GM21526 (cell line): Measurements from ENCODE around the gene RPS26.
"Not testable (repeated sequence)": the region's sequence is repeated elsewhere in the genome, so short reads cannot be mapped to it uniquely, and the experiment has no call there.

Experiments used
- ATAC-seq: cut with Tn5 transposase; IDR thresholded peaks from one replicate; pipeline ENCODE4 v1.9.1; 2021; ENCODE audit warnings: moderate library complexity; ENCODE audit not compliant: unreplicated experiment, low FRiP score

RPS26 gene

GRCh38 chr12:56074396-56074795, 32.7 kb downstream of the RPS26 start:
- no peak for ATAC-seq

- ATAC-seq, result not testable (repeated sequence)
These were observed 36.2 kb downstream of the RPS26 start for GRCh38 chr12:56077966-56078365.

GRCh38 chr12:56078427-56078826, 36.7 kb downstream of the RPS26 start:
- ATAC-seq, result no peak

GRCh38 chr12:56078931-56079722, 37.4 kb downstream of the RPS26 start:
- ATAC-seq, result no peak

GRCh38 chr12:56079723-56080555, 38.2 kb downstream of the RPS26 start, which contains the start of gene ERBB3:
Gene ERBB3 (plus strand): TSS chr12:56080165. CDS start chr12:56080301, 136 bp downstream.
- ATAC-seq, result no peak

GRCh38 chr12:56080556-56081138, 38.9 kb downstream of the RPS26 start:
- no peak for ATAC-seq

- ATAC-seq, result no peak
These were observed 40.0 kb downstream of the RPS26 start for GRCh38 chr12:56081393-56082347.

GRCh38 chr12:56082382-56082781, 40.7 kb downstream of the RPS26 start:
- no peak for ATAC-seq

- no peak for ATAC-seq
These were observed 41.2 kb downstream of the RPS26 start for GRCh38 chr12:56082967-56083366.

GRCh38 chr12:56084958-56085543, 43.3 kb downstream of the RPS26 start:
- ATAC-seq, result no peak

- ATAC-seq, result no peak
These were observed 44.4 kb downstream of the RPS26 start for GRCh38 chr12:56086096-56086495.

- ATAC-seq, result no peak
These were observed 44.9 kb downstream of the RPS26 start for GRCh38 chr12:56086608-56087007.

GRCh38 chr12:56087220-56087619, 45.5 kb downstream of the RPS26 start:
- ATAC-seq, result no peak
